Activated naive CD4-positive, alpha-beta T cell treated with anti-CD3 and anti-CD28 coated beads, Interleukin-2, amount 50 U/mL, for 72 hours (primary cell): Measurements from ENCODE around the gene SPATS2. TPM values are rescaled to one million over a fixed set of nuclear protein-coding genes. Genes with fewer than 3 reads are reported as not detected.
A peak's percentile ranks its signal among the peaks of the same experiment; 100 is the strongest.
"Not testable (repeated sequence)": the region's sequence is repeated elsewhere in the genome, so short reads cannot be mapped to it uniquely, and the experiment has no call there.

Experiments used
- ATAC-seq, 2 donors: fragments of 150-1000 bp; cut with Tn5 transposase; 2 replicates each; pipeline ENCODE4 v1.10.0; 2021; ENCODE audit warnings: mild to moderate bottlenecking in 2 of 2, moderate library complexity in 2 of 2
- DNase-seq, 2 donors: peaks; one replicate each; pipeline ENCODE4 v3.0.0; 2021 to 2022; ENCODE audit warnings: low spot score in 2 of 2
- H3K27ac Mint-ChIP-seq, 2 donors: one replicate each; pipeline ENCODE4 v1.8.0; 2022; ENCODE audit warnings: mild to moderate bottlenecking in 2 of 2, mixed read lengths in 2 of 2
- H3K36me3 Mint-ChIP-seq, 2 donors: one replicate each; pipeline ENCODE4 v1.8.0; 2022; ENCODE audit warnings: mixed read lengths in 2 of 2
- H3K9me3 Mint-ChIP-seq, 2 donors: one replicate each; pipeline ENCODE4 v1.8.0; 2022; ENCODE audit warnings: mixed read lengths in 2 of 2
- total RNA-seq, 2 donors: library from RNA; stranded (reverse); gene quantifications; one replicate each; pipeline ENCODE4 v1.2.3, GENCODE V29; 2022

The SPATS2 gene
- total RNA-seq, 2 donors from 2014 or later = 14.3 to 20.8 TPM

- Mint-ChIP-seq H3K27ac (peak overlapping the region in 1 of 2 donors; percentile 38), H3K9me3 (no peaks in the 10 kb centered on the region), H3K36me3 (peaks cover 0 to under 1% of the 10 kb centered on the region in 2 donors)
- DNase-seq (no peak), ATAC-seq (no peak)
These were observed 135.3 kb downstream of the SPATS2 start for GRCh38 chr12:49502590-49502989.

- no peaks in the 10 kb centered on the region for H3K9me3 Mint-ChIP-seq
- no peaks in the 10 kb centered on the region for H3K36me3 Mint-ChIP-seq
- no peak for DNase-seq
- H3K27ac Mint-ChIP-seq = no peak overlapping the region
- no peak for ATAC-seq
These were observed 136.5 kb downstream of the SPATS2 start for GRCh38 chr12:49503674-49504180.

- ATAC-seq = no peak
These were observed 138.4 kb downstream of the SPATS2 start for GRCh38 chr12:49505672-49506071.

GRCh38 chr12:49507139-49507538 is 139.9 kb downstream of the SPATS2 start:
- ATAC-seq (no peak), DNase-seq (no peak)
- H3K36me3 Mint-ChIP-seq = no peaks in the 10 kb centered on the region
- H3K9me3 Mint-ChIP-seq = no peaks in the 10 kb centered on the region
- no peak overlapping the region for H3K27ac Mint-ChIP-seq

More at GRCh38 chr12:49505672-49506071, 138.4 kb downstream of the SPATS2 start:
- H3K9me3 Mint-ChIP-seq = no peaks in the 10 kb centered on the region
- no peaks in the 10 kb centered on the region for H3K36me3 Mint-ChIP-seq
- H3K27ac Mint-ChIP-seq = no peak overlapping the region
- DNase-seq = no peak

- H3K36me3 Mint-ChIP-seq, DNase-seq, H3K9me3 Mint-ChIP-seq, H3K27ac Mint-ChIP-seq, ATAC-seq: not testable (repeated sequence)
These were observed 142.4 kb downstream of the SPATS2 start for GRCh38 chr12:49509681-49510080.

GRCh38 chr12:49511410-49511809 is 144.1 kb downstream of the SPATS2 start:
- no peaks in the 10 kb centered on the region for H3K36me3 Mint-ChIP-seq
- no peaks in the 10 kb centered on the region for H3K9me3 Mint-ChIP-seq
- DNase-seq (no peak), ATAC-seq (peak in 1 of 2 donors; percentile 71)
- H3K27ac Mint-ChIP-seq = no peak overlapping the region

- no peak overlapping the region for H3K27ac Mint-ChIP-seq
- ATAC-seq (no peak), DNase-seq (no peak)
- H3K9me3 Mint-ChIP-seq = no peaks in the 10 kb centered on the region
- H3K36me3 Mint-ChIP-seq = no peaks in the 10 kb centered on the region
These were observed 145.3 kb downstream of the SPATS2 start for GRCh38 chr12:49512546-49512945.

- ATAC-seq = no peak
- H3K9me3 Mint-ChIP-seq = no peaks in the 10 kb centered on the region
- H3K36me3 Mint-ChIP-seq = peaks cover 0 to 2% of the 10 kb centered on the region in 2 donors
These were observed 148.0 kb downstream of the SPATS2 start for GRCh38 chr12:49515266-49515665.

GRCh38 chr12:49518914-49519573 is 151.8 kb downstream of the SPATS2 start:
- DNase-seq = no peak
- Mint-ChIP-seq H3K9me3 (no peaks in the 10 kb centered on the region), H3K27ac (peak overlapping the region in 1 of 2 donors; percentile 60), H3K36me3 (peaks cover 0 to 5% of the 10 kb centered on the region in 2 donors)
- ATAC-seq = peak in 1 of 2 donors; percentile 70

More at GRCh38 chr12:49515266-49515665, 148.0 kb downstream of the SPATS2 start:
- DNase-seq = no peak
- H3K27ac Mint-ChIP-seq = no peak overlapping the region

- peak overlapping the region in 1 of 2 donors; percentile 60 for H3K27ac Mint-ChIP-seq
- no peak for ATAC-seq
- no peak for DNase-seq
- no peaks in the 10 kb centered on the region for H3K9me3 Mint-ChIP-seq
- H3K36me3 Mint-ChIP-seq = peaks cover 0 to 5% of the 10 kb centered on the region in 2 donors
These were observed 152.3 kb downstream of the SPATS2 start for GRCh38 chr12:49519574-49519936.

- DNase-seq = no peak
- peaks cover 5% of the 10 kb centered on the region in 2 donors for H3K36me3 Mint-ChIP-seq
- H3K27ac Mint-ChIP-seq = no peak overlapping the region
- no peaks in the 10 kb centered on the region for H3K9me3 Mint-ChIP-seq
- ATAC-seq = no peak
These were observed 154.1 kb downstream of the SPATS2 start for GRCh38 chr12:49521389-49521788.

GRCh38 chr12:49524660-49525324 is 157.5 kb downstream of the SPATS2 start:
- no peaks in the 10 kb centered on the region for H3K9me3 Mint-ChIP-seq
- H3K27ac Mint-ChIP-seq = no peak overlapping the region
- ATAC-seq (no peak), DNase-seq (no peak)
- H3K36me3 Mint-ChIP-seq = peaks cover 5% of the 10 kb centered on the region in 2 donors

GRCh38 chr12:49525942-49526341 is 158.7 kb downstream of the SPATS2 start:
- no peak overlapping the region for H3K27ac Mint-ChIP-seq
- no peak for ATAC-seq
- H3K36me3 Mint-ChIP-seq = peaks cover 0 to 5% of the 10 kb centered on the region in 2 donors
- H3K9me3 Mint-ChIP-seq = no peaks in the 10 kb centered on the region
- no peak for DNase-seq

GRCh38 chr12:49527361-49528130 is 160.3 kb downstream of the SPATS2 start:
- no peak for DNase-seq
- H3K36me3 Mint-ChIP-seq = peaks cover 0 to 5% of the 10 kb centered on the region in 2 donors
- no peaks in the 10 kb centered on the region for H3K9me3 Mint-ChIP-seq
- ATAC-seq = no peak
- no peak overlapping the region for H3K27ac Mint-ChIP-seq

- Mint-ChIP-seq H3K27ac (no peak overlapping the region), H3K36me3 (peaks cover 0 to 5% of the 10 kb centered on the region in 2 donors), H3K9me3 (no peaks in the 10 kb centered on the region)
- DNase-seq (no peak), ATAC-seq (no peak)
These were observed 162.2 kb downstream of the SPATS2 start for GRCh38 chr12:49529414-49529813.

- H3K9me3 Mint-ChIP-seq = no peaks in the 10 kb centered on the region
- no peak for ATAC-seq
- H3K27ac Mint-ChIP-seq = no peak overlapping the region
These were observed 164.5 kb downstream of the SPATS2 start for GRCh38 chr12:49531745-49532144.

GRCh38 chr12:49533331-49533730 is 166.1 kb downstream of the SPATS2 start:
- DNase-seq (no peak), ATAC-seq (no peak)
- H3K9me3 Mint-ChIP-seq = no peaks in the 10 kb centered on the region
- no peak overlapping the region for H3K27ac Mint-ChIP-seq
- no peaks in the 10 kb centered on the region for H3K36me3 Mint-ChIP-seq

More at GRCh38 chr12:49531745-49532144, 164.5 kb downstream of the SPATS2 start:
- DNase-seq = no peak
- no peaks in the 10 kb centered on the region for H3K36me3 Mint-ChIP-seq
